Hepatocyte (in vitro differentiated cells): ENCODE data around the gene C20orf144.

Experiments
- CTCF ChIP-seq: fragments of 200-600 bp; sonication (generic); IDR thresholded peaks from 2 replicates; pipeline ENCODE4 v1.5.1; 2016; ENCODE audit warnings: antibody characterized with exemption, mild to moderate bottlenecking; ENCODE audit not compliant: poor library complexity
- EZH2 ChIP-seq: fragments of 200-600 bp; sonication (generic); IDR thresholded peaks from 2 replicates; pipeline ENCODE4 v1.6.1; 2016; ENCODE audit warnings: antibody characterized with exemption, mild to moderate bottlenecking, borderline replicate concordance
- EZH2phosphoT487 ChIP-seq: fragments of 200-600 bp; sonication (generic); IDR thresholded peaks from one replicate; pipeline ENCODE4 v1.6.1; 2018; ENCODE audit warnings: antibody characterized with exemption, mild to moderate bottlenecking, low read depth, moderate library complexity; ENCODE audit not compliant: unreplicated experiment, severe bottlenecking

DNA sequence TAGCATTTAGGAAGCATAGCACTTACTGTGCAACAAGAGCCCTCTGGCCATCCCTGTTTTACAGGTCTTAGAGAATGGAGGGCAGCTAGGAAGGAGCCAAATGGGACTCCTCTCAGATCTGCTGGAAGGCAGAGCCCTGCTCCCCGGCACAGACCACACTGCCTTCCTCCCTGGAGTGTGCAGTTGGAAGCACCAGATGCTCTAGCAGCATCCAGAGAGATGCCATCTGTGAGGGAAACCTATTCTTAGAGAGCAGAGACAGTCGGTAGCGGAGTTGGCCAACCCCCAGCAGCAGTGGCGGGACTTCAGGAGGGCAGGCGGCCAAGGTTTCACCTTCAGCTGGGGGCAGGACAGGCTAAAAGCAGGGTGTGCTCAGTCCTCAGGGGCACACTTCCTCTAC, 40.7 kb downstream of the C20orf144 start:
- TF ChIP-seq CTCF: no peak
- no peak for TF ChIP-seq EZH2phosphoT487
- TF ChIP-seq EZH2: no peak
